ENCODE data around the gene DAP3.
"Not testable (repeated sequence)": the region's sequence is repeated elsewhere in the genome, so short reads cannot be mapped to it uniquely, and the experiment has no call there.

Gene DAP3

GRCh38 chr1:155681776-155682175, 7.1 kb upstream of the DAP3 start:
- H3K4me3 ChIP-seq (ENCODE audit: low read depth, low read length) = no peak overlapping the region

DNA sequence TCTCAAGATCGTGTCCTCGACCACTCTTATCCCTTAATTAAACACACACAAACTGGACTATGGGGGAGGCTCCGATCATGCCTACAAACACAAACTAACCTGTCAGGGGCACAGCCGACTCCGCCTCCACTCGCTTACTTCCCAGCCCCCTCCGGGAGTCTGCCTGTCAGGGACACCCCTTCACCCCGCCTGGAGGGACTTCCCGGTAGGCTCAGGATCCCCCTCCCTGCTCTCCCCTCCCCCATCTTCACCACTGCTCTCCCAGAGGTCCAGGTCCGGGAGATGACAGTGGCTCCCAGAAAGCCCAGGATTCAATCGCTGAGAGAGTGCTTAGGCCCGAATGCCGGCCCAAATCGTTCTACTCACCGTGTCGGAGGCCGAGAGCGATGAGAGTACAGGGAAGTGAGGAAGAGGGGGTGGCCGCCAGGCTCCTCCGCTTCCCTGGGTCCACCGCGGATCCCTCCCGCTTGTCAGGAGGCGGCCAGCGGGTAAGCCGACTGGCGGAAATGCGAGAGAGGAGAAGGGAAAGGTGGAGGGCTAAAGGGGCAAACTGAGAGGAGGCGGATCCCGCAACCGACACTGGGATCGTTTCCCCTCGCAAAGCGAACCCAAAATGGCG, 1.1 kb upstream of the DAP3 start:
- peak overlapping the region; percentile 99 for H3K4me3 ChIP-seq (ENCODE audit: low read depth, low read length)

DNA sequence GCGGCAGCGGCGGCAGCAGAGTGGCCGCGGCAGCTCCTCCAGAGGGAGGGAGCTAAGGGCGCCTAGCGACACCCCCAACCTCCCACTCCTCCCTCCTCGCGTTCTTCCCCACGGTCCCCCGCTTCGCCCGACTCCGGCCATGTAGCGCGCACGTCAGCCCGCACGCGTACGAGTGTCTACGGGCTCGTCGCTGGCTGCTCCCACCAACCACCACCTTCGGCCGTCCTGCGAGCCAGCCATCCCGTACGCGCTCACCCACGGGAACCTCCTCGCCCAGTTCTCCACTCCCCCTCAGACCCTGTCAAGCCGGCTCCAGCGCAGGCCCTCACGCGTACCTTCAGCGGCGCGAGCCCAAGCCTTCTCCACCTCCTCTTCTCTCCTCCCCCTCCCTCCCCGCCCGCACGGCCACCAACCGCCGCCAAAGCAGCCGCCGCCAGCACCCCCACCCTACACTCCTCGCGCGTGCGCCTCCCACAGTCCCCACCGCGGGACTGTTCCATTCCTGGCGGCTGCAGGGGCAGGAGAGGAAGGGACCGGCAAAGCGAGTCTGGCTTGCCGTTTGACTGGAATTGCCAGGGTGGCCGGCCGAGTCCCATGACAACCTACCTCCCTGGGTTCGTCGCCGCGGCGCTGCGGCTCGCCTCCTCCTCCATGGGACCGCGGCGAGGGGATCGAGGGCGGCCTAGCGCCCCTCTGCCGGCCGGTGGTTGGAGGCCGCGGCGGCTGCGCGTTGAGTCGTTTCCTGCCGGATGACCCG, 389 bp upstream of the DAP3 start, which contains the start of gene YY1AP1:
Gene YY1AP1, minus strand, starts transcription at position 451 of the 757 bp plus-strand sequence. CDS start 8,338 bp downstream, outside the sequence.
- peak within 1 kb of the TSS; percentile 99 for H3K4me3 ChIP-seq (ENCODE audit: low read depth, low read length)

GRCh38 chr1:155691992-155692528, 3.2 kb downstream of the DAP3 start:
- no peak overlapping the region for H3K4me3 ChIP-seq (ENCODE audit: low read depth, low read length)

DNA sequence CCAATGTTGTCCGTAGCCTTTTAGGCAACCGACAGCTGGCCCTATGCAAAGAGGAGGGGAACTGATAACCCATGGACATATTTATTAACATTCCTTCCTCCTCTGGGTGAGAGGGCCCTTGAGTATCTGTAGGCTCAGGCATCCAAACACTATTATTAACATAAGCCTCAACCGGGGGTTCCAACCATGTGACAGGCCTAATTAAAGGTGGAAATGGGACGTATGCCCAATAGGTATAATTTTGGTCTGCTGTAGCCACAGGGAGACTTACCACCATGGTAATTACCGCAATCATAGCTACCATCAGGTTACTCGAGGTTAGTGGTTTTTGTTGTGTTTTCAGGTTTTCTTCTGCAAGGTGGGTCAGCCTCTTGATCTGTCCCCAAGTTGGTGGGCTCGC, 5.3 kb downstream of the DAP3 start:
- no peak overlapping the region for H3K4me3 ChIP-seq (ENCODE audit: low read depth, low read length)

GRCh38 chr1:155695072-155695471, 6.2 kb downstream of the DAP3 start:
- no peak overlapping the region for H3K4me3 ChIP-seq (ENCODE audit: low read depth, low read length)

- no peak overlapping the region for H3K4me3 ChIP-seq (ENCODE audit: low read depth, low read length)
Measured at GRCh38 chr1:155695608-155696007, 6.7 kb downstream of the DAP3 start.

- H3K4me3 ChIP-seq (ENCODE audit: low read depth, low read length) = no peak overlapping the region
Measured at GRCh38 chr1:155696524-155696923, 7.6 kb downstream of the DAP3 start.

- no peak overlapping the region for H3K4me3 ChIP-seq (ENCODE audit: low read depth, low read length)
Measured at GRCh38 chr1:155697046-155697445, 8.2 kb downstream of the DAP3 start.

GRCh38 chr1:155697616-155698015, 8.7 kb downstream of the DAP3 start:
- not testable (repeated sequence) for H3K4me3 ChIP-seq (ENCODE audit: low read depth, low read length)

- H3K4me3 ChIP-seq (ENCODE audit: low read depth, low read length) = no peak overlapping the region
Measured at GRCh38 chr1:155698382-155699038, 9.6 kb downstream of the DAP3 start.

GRCh38 chr1:155699062-155699461, 10.2 kb downstream of the DAP3 start:
- H3K4me3 ChIP-seq (ENCODE audit: low read depth, low read length) = not testable (repeated sequence)

DNA sequence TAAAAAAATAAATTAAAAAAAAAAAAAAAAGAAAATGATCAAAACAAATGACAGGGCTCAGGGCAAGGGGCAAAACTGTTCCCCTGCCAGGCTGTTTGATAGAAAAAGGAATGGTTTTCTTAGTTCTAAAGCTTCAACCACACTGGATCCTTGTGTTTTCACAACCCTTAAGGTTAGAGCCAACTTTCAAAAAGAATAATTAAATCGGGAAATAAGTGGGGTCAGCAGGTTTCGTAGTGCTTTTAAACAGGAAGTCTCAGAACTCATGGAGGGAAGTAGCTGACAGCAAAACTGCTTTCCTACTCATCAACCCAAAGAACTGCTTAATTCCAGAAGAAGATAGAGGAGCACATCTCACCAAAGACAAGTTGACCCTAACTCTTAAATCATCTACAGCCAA, 12.8 kb downstream of the DAP3 start:
- H3K4me3 ChIP-seq (ENCODE audit: low read depth, low read length) = not testable (repeated sequence)

DNA sequence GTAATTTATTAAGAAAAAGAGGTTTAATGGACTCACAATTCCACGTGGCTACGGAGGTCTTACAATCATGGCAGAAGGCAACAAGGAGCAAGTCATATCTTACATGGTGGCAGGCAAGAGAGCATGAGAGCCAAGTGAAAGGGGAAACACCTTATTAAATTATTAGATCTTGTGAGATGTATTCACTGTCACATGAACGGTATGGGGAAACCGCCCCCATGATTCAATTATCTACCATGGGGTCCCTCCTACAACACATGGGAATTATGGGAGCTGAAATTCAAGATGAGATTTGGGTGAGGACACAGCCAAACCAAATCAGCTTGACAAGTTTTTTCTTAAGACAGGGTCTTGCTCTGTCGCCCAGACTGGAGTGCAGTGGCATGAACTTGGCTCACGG, 14.3 kb downstream of the DAP3 start:
- no peak overlapping the region for H3K4me3 ChIP-seq (ENCODE audit: low read depth, low read length)

DNA sequence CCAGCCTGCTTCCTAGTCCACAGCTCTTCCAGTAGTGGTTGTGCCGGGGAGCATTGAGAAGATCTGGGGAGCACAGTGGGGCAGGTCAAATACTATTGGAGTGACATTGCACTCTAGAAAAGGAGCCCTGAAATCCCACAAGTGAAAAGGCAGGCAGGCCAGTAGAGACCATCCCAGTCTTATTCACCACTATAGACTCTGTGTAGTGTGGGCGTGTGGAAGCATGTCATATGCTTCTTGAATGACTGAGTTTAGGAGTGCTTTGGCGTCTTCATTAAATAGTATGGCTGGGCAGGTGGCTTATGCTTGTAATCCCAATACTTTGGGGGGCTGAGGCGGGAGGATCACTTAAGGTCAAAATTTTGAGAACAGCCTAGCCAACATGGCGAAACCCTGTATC, 15.5 kb downstream of the DAP3 start:
- H3K4me3 ChIP-seq (ENCODE audit: low read depth, low read length) = not testable (repeated sequence)

DNA sequence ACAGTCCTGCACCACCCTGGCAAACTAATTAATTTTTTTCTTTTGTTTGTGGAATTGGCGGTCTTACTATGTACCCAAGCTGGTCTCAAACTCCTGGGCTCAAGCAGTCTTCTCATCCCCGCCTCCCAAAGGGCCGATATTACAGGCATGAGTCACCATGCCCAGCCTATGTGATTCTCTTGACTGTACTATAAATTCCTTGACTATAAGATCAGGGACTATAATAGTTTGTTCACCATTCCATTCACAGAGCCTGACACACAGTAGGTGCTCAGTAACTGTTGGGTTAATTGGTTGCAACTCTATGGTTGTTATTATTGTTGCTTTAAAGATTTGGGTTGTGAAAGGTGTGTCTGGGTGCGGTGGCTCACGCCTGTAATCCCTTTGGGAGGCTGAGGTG, 17.2 kb downstream of the DAP3 start:
- H3K4me3 ChIP-seq (ENCODE audit: low read depth, low read length) = no peak overlapping the region

GRCh38 chr1:155709391-155709790, 20.5 kb downstream of the DAP3 start:
- H3K4me3 ChIP-seq (ENCODE audit: low read depth, low read length) = no peak overlapping the region

GRCh38 chr1:155711457-155711856, 22.6 kb downstream of the DAP3 start:
- not testable (repeated sequence) for H3K4me3 ChIP-seq (ENCODE audit: low read depth, low read length)

DNA sequence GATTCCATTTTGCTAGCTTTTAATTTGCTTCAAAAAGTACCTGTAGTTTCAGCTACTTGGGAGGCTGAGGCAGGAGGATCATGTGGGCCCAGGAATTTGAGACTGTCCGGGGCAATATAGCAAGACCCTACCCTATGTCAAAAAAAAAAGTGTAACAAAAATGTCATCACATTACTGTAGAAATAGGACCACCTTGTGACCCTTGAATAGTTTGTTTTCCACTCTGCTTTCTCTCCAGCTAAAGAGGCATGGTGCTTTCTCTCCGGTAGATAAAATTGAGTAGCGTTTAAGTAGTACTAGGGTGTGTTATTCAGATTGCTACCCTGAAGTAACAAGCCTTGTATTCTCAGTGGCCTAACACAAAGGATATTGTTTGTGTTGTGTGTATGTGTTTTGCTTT, 23.7 kb downstream of the DAP3 start:
- not testable (repeated sequence) for H3K4me3 ChIP-seq (ENCODE audit: low read depth, low read length)

GRCh38 chr1:155713075-155713474, 24.2 kb downstream of the DAP3 start:
- no peak overlapping the region for H3K4me3 ChIP-seq (ENCODE audit: low read depth, low read length)

DNA sequence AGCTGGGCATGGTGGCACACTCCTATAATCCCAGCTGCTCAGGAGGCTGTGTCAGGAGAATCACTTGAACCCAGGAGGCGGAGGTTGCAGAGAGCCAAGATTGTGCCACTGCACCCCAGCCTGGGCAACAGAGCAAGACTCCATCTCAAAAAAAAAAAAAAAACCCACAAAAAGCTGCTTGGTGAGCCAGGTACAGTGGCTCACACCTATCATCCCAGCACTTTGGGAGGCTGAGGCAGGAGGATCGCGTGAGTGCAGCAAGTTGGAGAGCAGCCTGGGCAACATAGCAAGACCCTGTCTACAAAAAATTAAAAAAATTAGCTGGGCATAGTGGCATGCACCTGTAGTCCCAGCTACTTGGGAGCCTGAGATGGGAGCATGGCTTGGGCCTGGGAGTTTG, 26.2 kb downstream of the DAP3 start:
- not testable (repeated sequence) for H3K4me3 ChIP-seq (ENCODE audit: low read depth, low read length)

DNA sequence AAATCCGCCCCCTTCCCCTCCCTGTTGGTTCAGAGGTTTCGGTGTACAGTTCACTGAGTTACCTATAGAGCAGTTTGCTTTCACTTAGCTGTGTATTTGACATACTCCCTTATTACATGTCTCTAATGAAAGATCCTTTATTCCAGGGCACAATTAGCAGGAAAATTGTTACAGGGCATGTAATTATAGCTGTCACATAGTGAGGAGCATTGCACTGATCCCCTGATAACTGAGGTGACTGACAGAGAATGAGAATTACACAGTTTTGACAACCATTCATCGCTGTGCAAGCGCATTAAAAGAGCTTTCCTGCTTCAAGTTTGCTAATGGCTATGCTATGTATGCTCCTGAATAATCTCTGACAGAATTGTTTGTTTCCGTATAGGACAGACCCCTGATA, 26.9 kb downstream of the DAP3 start:
- H3K4me3 ChIP-seq (ENCODE audit: low read depth, low read length) = no peak overlapping the region

Measured in iPS-11a (cell line).